Neural progenitor cell (in vitro differentiated cells): ENCODE data around the gene ENDOG.

Experiments
- EZH2 ChIP-seq: fragments of 200-600 bp; sonication (generic); IDR thresholded peaks from 2 replicates; pipeline ENCODE4 v1.6.1; 2017; ENCODE audit warnings: antibody characterized with exemption, mild to moderate bottlenecking, moderate library complexity
- EZH2phosphoT487 ChIP-seq: fragments of 200-600 bp; sonication (generic); IDR thresholded peaks from 2 replicates; pipeline ENCODE4 v1.6.1; 2017; ENCODE audit warnings: antibody characterized with exemption
- TF ChIP-seq, protein P1 (sequence below): fragments of 200-600 bp; sonication (generic); IDR thresholded peaks from 2 replicates; pipeline ENCODE4 v1.5.1; 2017; ENCODE audit warnings: antibody characterized with exemption, mild to moderate bottlenecking

DNA sequence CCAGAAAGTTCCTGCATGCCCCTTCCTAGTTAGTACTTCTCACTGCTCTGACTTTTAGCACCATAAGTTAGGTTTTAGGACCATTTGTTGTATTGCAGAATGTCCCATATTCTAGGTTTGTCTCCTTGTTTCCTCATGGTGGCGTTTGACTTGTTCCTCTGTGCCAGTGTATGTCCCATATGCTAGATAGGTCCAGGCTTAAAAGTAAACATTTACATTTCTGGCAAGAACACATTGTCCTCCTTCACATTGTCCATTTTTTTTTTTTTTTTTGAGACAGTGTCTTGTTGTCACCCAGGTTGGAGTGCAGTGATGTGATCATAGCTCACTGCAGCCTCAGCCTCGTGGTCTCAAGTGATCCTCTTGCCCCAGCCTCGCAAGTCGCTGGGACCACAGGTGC, 15.8 kb upstream of the ENDOG start:
- TF ChIP-seq EZH2 (no peak), EZH2phosphoT487 (no peak)
- TF ChIP-seq, protein P1, sequence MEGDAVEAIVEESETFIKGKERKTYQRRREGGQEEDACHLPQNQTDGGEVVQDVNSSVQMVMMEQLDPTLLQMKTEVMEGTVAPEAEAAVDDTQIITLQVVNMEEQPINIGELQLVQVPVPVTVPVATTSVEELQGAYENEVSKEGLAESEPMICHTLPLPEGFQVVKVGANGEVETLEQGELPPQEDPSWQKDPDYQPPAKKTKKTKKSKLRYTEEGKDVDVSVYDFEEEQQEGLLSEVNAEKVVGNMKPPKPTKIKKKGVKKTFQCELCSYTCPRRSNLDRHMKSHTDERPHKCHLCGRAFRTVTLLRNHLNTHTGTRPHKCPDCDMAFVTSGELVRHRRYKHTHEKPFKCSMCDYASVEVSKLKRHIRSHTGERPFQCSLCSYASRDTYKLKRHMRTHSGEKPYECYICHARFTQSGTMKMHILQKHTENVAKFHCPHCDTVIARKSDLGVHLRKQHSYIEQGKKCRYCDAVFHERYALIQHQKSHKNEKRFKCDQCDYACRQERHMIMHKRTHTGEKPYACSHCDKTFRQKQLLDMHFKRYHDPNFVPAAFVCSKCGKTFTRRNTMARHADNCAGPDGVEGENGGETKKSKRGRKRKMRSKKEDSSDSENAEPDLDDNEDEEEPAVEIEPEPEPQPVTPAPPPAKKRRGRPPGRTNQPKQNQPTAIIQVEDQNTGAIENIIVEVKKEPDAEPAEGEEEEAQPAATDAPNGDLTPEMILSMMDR, result no peak
